Measurements from ENCODE around the gene COPB1. TPM values are rescaled to one million over a fixed set of nuclear protein-coding genes. Genes with fewer than 3 reads are reported as not detected.

Gene COPB1
- total RNA-seq, 1 experiment from 2014 or later, result 94.8 TPM

- Histone ChIP-seq H3K9me2 (replicated peaks; ENCODE audit: low read length) (no peaks in the 10 kb centered on the region), H3K4me2 (ENCODE audit: low read length) (no peak overlapping the region), H3F3A (ENCODE audit: low read length, unreplicated experiment) (no peaks in the 10 kb centered on the region), H3K4me3 (ENCODE audit: low read length) (no peak overlapping the region), H2AFZ (ENCODE audit: low read length) (no peak overlapping the region), H3K79me2 (ENCODE audit: low read length) (no peaks in the 10 kb centered on the region), H3K27me3 (ENCODE audit: low read length) (no peaks in the 10 kb centered on the region), H3K27ac (ENCODE audit: low read length) (no peak overlapping the region), H3K9ac (ENCODE audit: low read length) (no peak overlapping the region), H3K4me1 (ENCODE audit: insufficient read depth, low read length) (peaks cover 7% of the 10 kb centered on the region; the same call in 1 of the 2 replicates), H4K20me1 (ENCODE audit: low read length) (no peaks in the 10 kb centered on the region), H3K9me3 (ENCODE audit: low read length) (no peaks in the 10 kb centered on the region), H3K36me3 (ENCODE audit: low read depth, low read length) (no peaks in the 10 kb centered on the region)
- BruUV-seq (replicated peaks), result no TSS peak
- DNase-seq (no peak), ATAC-seq (no peak)
- intact Hi-C loops (cut with micrococcal nuclease), result no loop called here
- no peak for TF ChIP-seq EZH2 (IDR thresholded peaks at IDR 0.05; ENCODE audit: low read length, unreplicated experiment)
- ChIA-PET CTCF (no interaction called here), POLR2A (ENCODE audit: unreplicated experiment) (interaction anchor here (0.6 kb wide), 1 partner anchor 16 kb away, joined by 3 read pairs; no protein-coding TSS in a partner anchor)
These were observed 63.7 kb downstream of the COPB1 start for GRCh38 chr11:14435717-14436512.

- DNase-seq (no peak), ATAC-seq (no peak)
- intact Hi-C loops (cut with micrococcal nuclease), result no loop called here
- Histone ChIP-seq H3K4me2 (ENCODE audit: low read length) (no peak overlapping the region), H3K27me3 (ENCODE audit: low read length) (no peaks in the 10 kb centered on the region), H3K4me1 (ENCODE audit: insufficient read depth, low read length) (peaks cover 38% of the 10 kb centered on the region), H3K9me2 (replicated peaks; ENCODE audit: low read length) (no peaks in the 10 kb centered on the region), H3K79me2 (ENCODE audit: low read length) (no peaks in the 10 kb centered on the region), H3F3A (ENCODE audit: low read length, unreplicated experiment) (no peaks in the 10 kb centered on the region), H3K36me3 (ENCODE audit: low read depth, low read length) (no peaks in the 10 kb centered on the region), H3K9me3 (ENCODE audit: low read length) (no peaks in the 10 kb centered on the region), H3K9ac (ENCODE audit: low read length) (no peak overlapping the region), H3K27ac (ENCODE audit: low read length) (no peak overlapping the region), H3K4me3 (ENCODE audit: low read length) (no peak overlapping the region), H4K20me1 (ENCODE audit: low read length) (no peaks in the 10 kb centered on the region), H2AFZ (ENCODE audit: low read length) (no peak overlapping the region)
- no TSS peak for BruUV-seq (replicated peaks)
- ChIA-PET CTCF (no interaction called here), POLR2A (ENCODE audit: unreplicated experiment) (no interaction called here)
- TF ChIP-seq CTCF (conservative IDR thresholded peaks at IDR 0.05; ENCODE audit: low read depth, low read length) (no peak), EZH2phosphoT487 (IDR thresholded peaks at IDR 0.05; ENCODE audit: borderline replicate concordance, low read length) (no peak), EZH2 (IDR thresholded peaks at IDR 0.05; ENCODE audit: low read length, unreplicated experiment) (no peak)
These were observed 74.0 kb downstream of the COPB1 start for GRCh38 chr11:14425621-14426020.

GRCh38 chr11:14424096-14424495, 75.5 kb downstream of the COPB1 start:
- DNase-seq (peak; percentile 45), ATAC-seq (no peak)
- no TSS peak for BruUV-seq (replicated peaks)
- H3K36me3 ChIP-seq (ENCODE audit: low read depth, low read length), result no peaks in the 10 kb centered on the region
- no peaks in the 10 kb centered on the region for H3K79me2 ChIP-seq (ENCODE audit: low read length)
- H3K27me3 ChIP-seq (ENCODE audit: low read length), result no peaks in the 10 kb centered on the region
- H3K9me3 ChIP-seq (ENCODE audit: low read length), result no peaks in the 10 kb centered on the region
- no peak overlapping the region for H3K9ac ChIP-seq (ENCODE audit: low read length)
- no peak overlapping the region for H3K4me3 ChIP-seq (ENCODE audit: low read length)
- ChIA-PET CTCF (no interaction called here), POLR2A (ENCODE audit: unreplicated experiment) (no interaction called here)
- no peak for TF ChIP-seq CTCF (conservative IDR thresholded peaks at IDR 0.05; ENCODE audit: low read depth, low read length)
- no peak for TF ChIP-seq EZH2 (IDR thresholded peaks at IDR 0.05; ENCODE audit: low read length, unreplicated experiment)
- no peak for TF ChIP-seq EZH2phosphoT487 (IDR thresholded peaks at IDR 0.05; ENCODE audit: borderline replicate concordance, low read length)
- intact Hi-C loops (cut with micrococcal nuclease), result loop anchor here (5.0 kb wide), 1 partner anchor 33 kb away; no protein-coding TSS in a partner anchor
- 0 out of 2 replicates have a peak overlapping the region, but pooled peaks have one; percentile 5 for H3K27ac ChIP-seq (ENCODE audit: low read length)
- peaks cover 38% of the 10 kb centered on the region for H3K4me1 ChIP-seq (ENCODE audit: insufficient read depth, low read length)
- no peaks in the 10 kb centered on the region for H3K9me2 ChIP-seq (replicated peaks; ENCODE audit: low read length)
- no peaks in the 10 kb centered on the region for H3F3A ChIP-seq (ENCODE audit: low read length, unreplicated experiment)
- H2AFZ ChIP-seq (ENCODE audit: low read length), result no peak overlapping the region
- no peaks in the 10 kb centered on the region for H4K20me1 ChIP-seq (ENCODE audit: low read length)
- peak overlapping the region; percentile 59 for H3K4me2 ChIP-seq (ENCODE audit: low read length)
